K562 (cell line): ENCODE measurements around the gene GOPC.

Experiments used
- ZNF253 ChIP-seq: fragments of 250-450 bp; sonication (Bioruptor Pico); conservative IDR thresholded peaks from 2 replicates; pipeline ENCODE4 v1.6.1; 2021; ENCODE audit warnings: mild to moderate bottlenecking
- TF ChIP-seq, protein P1 (sequence below), 3 experiments: IDR thresholded peaks in 2 of 3; conservative IDR thresholded peaks in 1 of 3; 2 replicates each; pipeline ENCODE4 v1.5.1; 2011 to 2012; ENCODE audit warnings: low read length in 3 of 3, mild to moderate bottlenecking in 3 of 3, control low read depth in 2 of 3, improper control_type of control experiment in 1 of 3, inconsistent platforms in 1 of 3, low read depth in 1 of 3, mixed read lengths in 1 of 3, moderate library complexity in 1 of 3; ENCODE audit not compliant: insufficient read depth in 2 of 3

DNA sequence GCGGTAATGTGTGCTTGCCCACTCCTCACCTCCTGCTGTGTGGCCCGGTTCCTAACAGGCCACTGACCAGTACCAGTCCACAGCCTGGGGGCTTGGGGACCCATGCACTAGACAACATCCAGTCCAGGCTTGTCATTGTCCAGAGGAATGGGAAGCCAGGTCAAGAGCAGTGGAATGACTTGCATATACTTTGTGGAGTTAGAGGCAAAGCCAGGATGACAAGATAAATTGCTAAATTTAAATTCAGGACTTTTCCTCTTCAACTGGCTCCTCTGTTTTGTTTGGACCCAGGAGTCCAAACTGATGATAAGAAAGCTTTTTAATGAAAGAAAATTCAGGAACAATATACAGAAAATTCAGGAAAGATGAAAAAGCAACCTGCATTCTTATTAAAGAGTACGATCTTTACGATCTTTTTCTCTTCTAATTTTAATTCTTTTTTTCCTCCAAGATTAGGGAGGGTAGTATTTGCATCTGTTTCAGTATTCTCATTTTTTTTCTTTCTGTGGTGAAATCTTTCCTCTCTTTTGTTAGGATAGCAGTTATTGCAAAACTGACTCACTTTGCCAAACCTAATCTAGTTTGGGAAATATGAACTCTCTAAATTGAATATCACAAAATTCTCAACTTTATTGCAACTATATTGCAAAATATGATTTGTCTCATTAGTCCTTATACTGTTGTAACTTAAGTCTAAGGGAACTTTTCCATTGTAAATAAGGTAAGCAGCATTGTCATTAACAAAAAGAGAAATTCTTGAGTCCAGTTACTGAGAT lies 71.7 kb downstream of the GOPC start:
- no peak for TF ChIP-seq ZNF253 (CRISPR knock-in tag)
- TF ChIP-seq, protein P1, sequence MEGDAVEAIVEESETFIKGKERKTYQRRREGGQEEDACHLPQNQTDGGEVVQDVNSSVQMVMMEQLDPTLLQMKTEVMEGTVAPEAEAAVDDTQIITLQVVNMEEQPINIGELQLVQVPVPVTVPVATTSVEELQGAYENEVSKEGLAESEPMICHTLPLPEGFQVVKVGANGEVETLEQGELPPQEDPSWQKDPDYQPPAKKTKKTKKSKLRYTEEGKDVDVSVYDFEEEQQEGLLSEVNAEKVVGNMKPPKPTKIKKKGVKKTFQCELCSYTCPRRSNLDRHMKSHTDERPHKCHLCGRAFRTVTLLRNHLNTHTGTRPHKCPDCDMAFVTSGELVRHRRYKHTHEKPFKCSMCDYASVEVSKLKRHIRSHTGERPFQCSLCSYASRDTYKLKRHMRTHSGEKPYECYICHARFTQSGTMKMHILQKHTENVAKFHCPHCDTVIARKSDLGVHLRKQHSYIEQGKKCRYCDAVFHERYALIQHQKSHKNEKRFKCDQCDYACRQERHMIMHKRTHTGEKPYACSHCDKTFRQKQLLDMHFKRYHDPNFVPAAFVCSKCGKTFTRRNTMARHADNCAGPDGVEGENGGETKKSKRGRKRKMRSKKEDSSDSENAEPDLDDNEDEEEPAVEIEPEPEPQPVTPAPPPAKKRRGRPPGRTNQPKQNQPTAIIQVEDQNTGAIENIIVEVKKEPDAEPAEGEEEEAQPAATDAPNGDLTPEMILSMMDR (IDR thresholded peaks at IDR 0.05 in 2 of 3, conservative IDR thresholded peaks at IDR 0.05 in 1 of 3; ENCODE audit: insufficient read depth in 2 of 3, low read depth in 1 of 3, low read length in 3 of 3), result no peak
